ENCODE data around the gene PGM2.

PGM2 gene

DNA sequence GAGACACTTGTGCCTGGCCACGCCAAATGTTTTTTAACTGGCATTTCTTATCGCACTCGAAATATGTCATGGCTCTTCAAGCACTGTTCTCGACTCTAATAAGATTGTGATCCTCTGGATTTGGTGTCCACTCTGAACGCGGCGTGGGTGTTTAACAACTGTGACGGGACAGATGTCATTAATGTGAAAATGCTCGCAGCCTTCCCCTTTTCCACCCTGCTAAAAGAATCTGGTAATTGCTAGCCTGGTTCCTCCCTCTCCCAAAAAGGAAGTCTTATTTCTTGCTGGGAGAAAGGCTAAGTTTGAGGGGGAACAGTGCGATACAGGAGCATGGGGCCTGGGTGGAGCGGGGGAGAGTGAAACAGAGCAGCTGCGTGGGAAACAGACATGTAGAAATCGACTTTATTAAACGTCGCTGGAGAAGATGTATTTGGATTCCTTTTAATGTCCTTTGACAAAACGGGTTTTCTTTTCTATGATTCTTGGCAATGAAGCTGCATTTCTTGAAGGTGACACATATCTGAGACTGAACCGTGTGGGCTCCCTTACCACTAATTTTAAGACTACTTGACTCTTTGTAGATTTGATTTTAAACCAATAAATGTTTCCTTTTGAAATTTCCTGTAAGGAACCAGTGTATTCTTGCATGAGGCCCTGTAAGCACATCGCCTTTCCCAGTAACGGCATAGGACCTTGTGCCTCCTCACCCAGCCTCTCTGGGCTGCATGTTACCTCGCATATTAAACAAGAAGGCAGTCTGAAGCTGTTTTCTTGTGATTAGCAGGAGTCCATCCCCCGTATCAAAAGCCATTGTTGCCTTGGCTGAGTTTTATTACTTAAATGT, 82.2 kb downstream of the PGM2 start:
- no peak for DNase-seq (ENCODE audit: low spot score)
- TF ChIP-seq, protein P1, sequence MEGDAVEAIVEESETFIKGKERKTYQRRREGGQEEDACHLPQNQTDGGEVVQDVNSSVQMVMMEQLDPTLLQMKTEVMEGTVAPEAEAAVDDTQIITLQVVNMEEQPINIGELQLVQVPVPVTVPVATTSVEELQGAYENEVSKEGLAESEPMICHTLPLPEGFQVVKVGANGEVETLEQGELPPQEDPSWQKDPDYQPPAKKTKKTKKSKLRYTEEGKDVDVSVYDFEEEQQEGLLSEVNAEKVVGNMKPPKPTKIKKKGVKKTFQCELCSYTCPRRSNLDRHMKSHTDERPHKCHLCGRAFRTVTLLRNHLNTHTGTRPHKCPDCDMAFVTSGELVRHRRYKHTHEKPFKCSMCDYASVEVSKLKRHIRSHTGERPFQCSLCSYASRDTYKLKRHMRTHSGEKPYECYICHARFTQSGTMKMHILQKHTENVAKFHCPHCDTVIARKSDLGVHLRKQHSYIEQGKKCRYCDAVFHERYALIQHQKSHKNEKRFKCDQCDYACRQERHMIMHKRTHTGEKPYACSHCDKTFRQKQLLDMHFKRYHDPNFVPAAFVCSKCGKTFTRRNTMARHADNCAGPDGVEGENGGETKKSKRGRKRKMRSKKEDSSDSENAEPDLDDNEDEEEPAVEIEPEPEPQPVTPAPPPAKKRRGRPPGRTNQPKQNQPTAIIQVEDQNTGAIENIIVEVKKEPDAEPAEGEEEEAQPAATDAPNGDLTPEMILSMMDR (IDR thresholded peaks at IDR 0.05; ENCODE audit: borderline replicate concordance, control extremely low read depth, extremely low read depth, insufficient read depth, missing control alignments) = no peak
- in situ Hi-C loops (cut with MboI; ENCODE audit: low sequenced_read_pairs, unreplicated experiment) = no loop called here

DNA sequence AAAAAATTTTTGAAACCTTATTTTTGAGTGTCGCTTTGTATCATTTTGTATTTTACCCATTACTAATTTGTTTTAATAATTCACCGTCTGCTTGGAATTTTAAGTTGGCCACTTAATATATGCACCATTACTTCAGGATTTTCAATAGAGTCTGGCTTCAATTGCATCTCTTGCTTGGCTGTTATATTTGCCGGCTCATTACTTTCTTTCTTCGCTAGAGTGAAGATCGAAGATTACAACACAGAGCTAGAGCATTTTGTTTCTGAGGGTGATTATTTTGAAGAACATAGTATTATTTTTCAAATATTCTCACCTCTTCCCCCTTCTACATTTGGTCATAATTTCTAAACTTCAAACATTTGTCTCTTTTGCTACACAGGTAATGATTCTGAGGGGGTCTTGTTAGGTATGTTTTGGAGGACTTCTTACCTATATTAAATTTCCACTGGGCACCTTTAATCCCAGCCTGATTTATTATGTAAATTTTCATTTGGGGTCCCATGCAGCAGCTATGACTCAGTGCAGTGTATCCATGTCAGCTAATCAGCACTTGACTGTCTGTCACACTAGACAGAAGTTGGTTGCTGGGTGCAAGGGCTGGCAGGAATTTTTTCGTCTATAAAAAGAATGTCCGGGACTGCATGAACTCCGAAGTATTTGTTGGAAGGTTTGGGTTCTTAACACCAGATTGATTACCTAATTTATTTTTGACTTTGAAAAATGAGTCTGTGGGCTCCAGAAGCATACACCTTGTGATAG, 83.0 kb downstream of the PGM2 start:
- DNase-seq (ENCODE audit: low spot score) = no peak
- in situ Hi-C loops (cut with MboI; ENCODE audit: low sequenced_read_pairs, unreplicated experiment) = no loop called here

DNA sequence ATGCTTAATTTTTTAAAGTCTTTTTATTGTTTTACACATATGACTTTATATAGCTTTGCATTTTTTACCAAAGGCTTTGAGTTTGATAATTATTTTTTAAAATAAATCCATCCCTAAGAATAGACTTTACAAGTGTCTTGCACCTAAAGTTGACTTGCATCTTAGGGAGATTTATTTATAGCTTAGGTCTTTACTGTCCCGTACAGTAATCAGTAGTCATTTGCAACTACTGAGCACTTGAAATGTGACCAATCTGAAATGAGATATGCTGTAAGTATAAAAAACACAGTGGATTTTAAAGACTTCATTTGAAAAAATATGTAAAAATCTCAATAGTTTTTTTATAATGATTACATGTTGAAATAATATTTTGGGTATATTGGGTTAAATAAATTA, 83.6 kb downstream of the PGM2 start:
- no peak for DNase-seq (ENCODE audit: low spot score)
- in situ Hi-C loops (cut with MboI; ENCODE audit: low sequenced_read_pairs, unreplicated experiment) = no loop called here
- TF ChIP-seq, protein P1 (IDR thresholded peaks at IDR 0.05; ENCODE audit: borderline replicate concordance, control extremely low read depth, extremely low read depth, insufficient read depth, missing control alignments) = no peak

More for the DNA sequence above, 83.0 kb downstream of the PGM2 start:
- TF ChIP-seq, protein P1 (IDR thresholded peaks at IDR 0.05; ENCODE audit: borderline replicate concordance, control extremely low read depth, extremely low read depth, insufficient read depth, missing control alignments) = no peak

Data from GM13976 (cell line).